Right lobe of liver (tissue), 6 donors: Measurements from ENCODE around the gene RNF11. TPM values are rescaled to one million over a fixed set of nuclear protein-coding genes. Genes with fewer than 3 reads are reported as not detected.

Experiments used
- ATAC-seq, 4 donors: fragments of 200-7000 bp; cut with Tn5 transposase; one replicate each; pipeline ENCODE4 v1.9.1; 2020; ENCODE audit warnings: mild to moderate bottlenecking in 4 of 4, moderate library complexity in 4 of 4
- DNase-seq, 3 donors: peaks; one replicate each; pipeline ENCODE4 v3.0.0-alpha.2; 2020
- H3K27ac ChIP-seq, 3 donors: fragments of 200-600 bp; one replicate each; pipeline ENCODE4 v1.8.0; 2022
- H3K27me3 ChIP-seq, 2 donors: fragments of 200-600 bp; one replicate each; pipeline ENCODE4 v1.8.0; 2022
- H3K36me3 ChIP-seq, 4 donors: fragments of 200-600 bp; sonication (generic) in 1 of 4; one replicate each; pipeline versions ENCODE4 v1.5.1 to v1.8.0; 2017 to 2022; ENCODE audit warnings: control low read depth in 1 of 4
- H3K4me1 ChIP-seq, 4 donors: fragments of 200-600 bp; sonication (generic) in 1 of 4; one replicate each; pipeline versions ENCODE4 v1.5.1 to v1.8.0; 2017 to 2022; ENCODE audit warnings: control low read depth in 1 of 4
- H3K4me3 ChIP-seq, 3 donors: fragments of 200-600 bp; one replicate each; pipeline ENCODE4 v1.8.0; 2022
- H3K9me3 ChIP-seq, 4 donors: fragments of 200-600 bp; sonication (generic) in 1 of 4; one replicate each; pipeline versions ENCODE4 v1.5.1 to v1.8.0; 2017 to 2022; ENCODE audit warnings: control low read depth in 1 of 4
- POLR2A ChIP-seq: fragments of 450-650 bp; IDR thresholded peaks from one replicate; pipeline ENCODE4 v1.6.1; 2017; ENCODE audit warnings: antibody characterized with exemption, mild to moderate bottlenecking
- WGBS: methylation state at CpG from one replicate; pipeline ENCODE4 v1.1.6; 2018; ENCODE audit warnings: low coverage, low lambda C conversion rate; ENCODE audit not compliant: insufficient coverage; ENCODE audit errors: missing lambda C conversion rate; 5-methylcytosine and 5-hydroxymethylcytosine counted together
- intact Hi-C, 2 donors: fragments of 100-400 bp; cut with DNase I; formaldehyde crosslinking; loops; one replicate each; pipeline versions ENCODE4 v1.11.2 to v1.14.1; 2022
- total RNA-seq, 6 experiments: library from RNA; depleted of rRNA in 2 of 6; stranded (reverse); fragments of >200 nt in 2 of 6; fragmentation: NEBNext Ultra II Directional in 3 of 6; extraction: Animal tissue kit (Norgen Biotek cat#: 25700) in 3 of 6; gene quantifications; one replicate each; pipeline versions ENCODE4 v1.1.0 to v1.2.4, GENCODE V29; 2016 to 2023
- TF ChIP-seq, protein P1 (sequence below), 4 donors: fragments of 200-600 bp in 3 of 4; fragments of 450-650 bp in 1 of 4; IDR thresholded peaks; one replicate each; pipeline versions ENCODE4 v1.5.1 to v1.8.0; 2016 to 2022; ENCODE audit warnings: antibody characterized with exemption in 4 of 4, mild to moderate bottlenecking in 2 of 4
- donor health status: DM: no; HTN: yes; CAD: no.
- donor health status: DM: no; HTN: no; CAD: no.
- donor health status: DM: no; HTN: no; CAD: no.
- donor health status: DM: no; HTN: yes; CAD: no.
- donor health status: DM: no; HTN: yes; CAD: no.

Gene RNF11
- total RNA-seq, 6 experiments from 2014 or later = 35.1 to 60.1 (median 50.0) TPM

DNA sequence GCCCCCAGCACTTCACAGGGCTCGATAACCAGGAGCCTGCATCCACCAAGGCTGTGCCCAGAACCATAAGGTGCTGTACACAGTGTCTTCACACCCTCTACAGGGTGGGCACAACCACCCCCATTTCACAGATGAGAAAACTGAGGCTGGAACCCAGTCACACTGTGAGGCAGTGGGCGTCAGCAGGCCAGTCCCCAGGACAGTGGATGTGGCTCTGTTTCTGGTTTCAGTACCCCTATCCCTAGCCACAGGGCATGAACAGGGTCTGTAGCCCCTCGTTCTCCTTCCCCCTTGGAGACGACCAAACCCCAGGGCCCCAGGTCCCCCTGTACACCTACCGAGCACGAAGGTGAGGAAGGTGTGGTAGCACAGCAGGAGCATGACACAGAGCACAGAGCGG, 66.7 kb downstream of the RNF11 start:
- H3K9me3 ChIP-seq = no peaks in the 10 kb centered on the region
- TF ChIP-seq, protein P1, sequence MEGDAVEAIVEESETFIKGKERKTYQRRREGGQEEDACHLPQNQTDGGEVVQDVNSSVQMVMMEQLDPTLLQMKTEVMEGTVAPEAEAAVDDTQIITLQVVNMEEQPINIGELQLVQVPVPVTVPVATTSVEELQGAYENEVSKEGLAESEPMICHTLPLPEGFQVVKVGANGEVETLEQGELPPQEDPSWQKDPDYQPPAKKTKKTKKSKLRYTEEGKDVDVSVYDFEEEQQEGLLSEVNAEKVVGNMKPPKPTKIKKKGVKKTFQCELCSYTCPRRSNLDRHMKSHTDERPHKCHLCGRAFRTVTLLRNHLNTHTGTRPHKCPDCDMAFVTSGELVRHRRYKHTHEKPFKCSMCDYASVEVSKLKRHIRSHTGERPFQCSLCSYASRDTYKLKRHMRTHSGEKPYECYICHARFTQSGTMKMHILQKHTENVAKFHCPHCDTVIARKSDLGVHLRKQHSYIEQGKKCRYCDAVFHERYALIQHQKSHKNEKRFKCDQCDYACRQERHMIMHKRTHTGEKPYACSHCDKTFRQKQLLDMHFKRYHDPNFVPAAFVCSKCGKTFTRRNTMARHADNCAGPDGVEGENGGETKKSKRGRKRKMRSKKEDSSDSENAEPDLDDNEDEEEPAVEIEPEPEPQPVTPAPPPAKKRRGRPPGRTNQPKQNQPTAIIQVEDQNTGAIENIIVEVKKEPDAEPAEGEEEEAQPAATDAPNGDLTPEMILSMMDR (IDR thresholded peaks at IDR 0.05) = no peak
- TF ChIP-seq POLR2A = no peak
- WGBS = 52% methylated on average over 3 of the region's 7 CpGs
- H3K27ac ChIP-seq = no peak overlapping the region
- ATAC-seq (no peak), DNase-seq (no peak)
- peaks cover 0 to 14% (median 4%) of the 10 kb centered on the region in 4 donors for H3K4me1 ChIP-seq
- no peaks in the 10 kb centered on the region for H3K36me3 ChIP-seq
- no peaks in the 10 kb centered on the region for H3K27me3 ChIP-seq
- H3K4me3 ChIP-seq = no peak overlapping the region
- intact Hi-C loops = no loop called here

DNA sequence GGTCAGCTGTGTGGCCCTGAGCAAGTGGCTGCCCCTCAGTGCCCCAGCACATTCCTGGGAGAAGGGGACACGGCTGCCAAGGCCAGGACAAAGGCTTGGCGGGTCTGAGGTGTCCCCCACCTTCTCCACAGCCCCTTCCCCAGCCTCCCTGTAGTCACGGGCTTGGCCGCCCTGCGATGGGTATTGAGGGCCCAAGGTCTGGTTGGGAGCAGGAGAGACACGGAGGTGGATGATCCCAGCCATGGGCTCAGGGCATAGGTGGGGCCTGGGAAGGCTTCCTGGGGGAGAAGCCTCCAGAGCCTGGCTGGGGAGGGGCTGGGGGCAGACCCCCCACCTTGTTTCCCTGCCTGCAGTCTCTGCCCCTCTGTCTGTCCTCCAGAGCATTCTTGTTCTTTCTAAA, 67.2 kb downstream of the RNF11 start:
- Histone ChIP-seq H3K27me3 (no peaks in the 10 kb centered on the region), H3K4me3 (no peak overlapping the region), H3K36me3 (no peaks in the 10 kb centered on the region), H3K9me3 (no peaks in the 10 kb centered on the region), H3K27ac (no peak overlapping the region), H3K4me1 (peaks cover 0 to 14% (median 4%) of the 10 kb centered on the region in 4 donors)
- intact Hi-C loops = no loop called here
- WGBS = 40% methylated on average over 1 of the region's 6 CpGs
- TF ChIP-seq POLR2A = no peak
- TF ChIP-seq, protein P1 (IDR thresholded peaks at IDR 0.05) = no peak
- no peak for DNase-seq
- ATAC-seq = no peak

DNA sequence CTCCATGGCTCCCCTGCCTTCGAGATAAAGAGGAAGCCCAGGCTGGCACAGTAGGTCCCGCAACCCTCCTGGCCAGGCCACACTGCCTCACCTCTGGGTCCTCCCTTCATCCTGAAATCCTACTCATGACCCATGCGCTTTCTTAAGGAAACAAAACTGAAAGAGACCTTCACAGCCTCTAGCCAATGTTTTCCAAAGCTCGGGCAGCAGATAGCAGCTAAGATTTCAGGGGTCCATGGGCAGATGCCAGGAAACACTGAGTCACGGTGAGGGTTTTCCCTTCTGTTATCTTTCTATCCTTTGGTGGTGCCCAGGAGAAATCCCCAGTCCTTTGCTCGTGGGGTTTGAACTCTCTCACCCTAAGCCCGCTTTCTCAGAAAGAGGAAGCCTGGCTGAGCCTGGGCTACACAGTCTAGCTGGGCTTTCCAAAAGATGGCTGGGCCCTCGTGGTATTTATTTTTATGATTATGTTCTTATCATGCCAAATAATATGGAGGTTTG, 67.7 kb downstream of the RNF11 start:
- Histone ChIP-seq H3K27me3 (no peaks in the 10 kb centered on the region), H3K4me3 (no peak overlapping the region), H3K4me1 (peaks cover 0 to 14% (median 4%) of the 10 kb centered on the region in 4 donors), H3K27ac (no peak overlapping the region), H3K36me3 (no peaks in the 10 kb centered on the region), H3K9me3 (no peaks in the 10 kb centered on the region)
- DNase-seq = no peak
- no peak for TF ChIP-seq POLR2A
- TF ChIP-seq, protein P1 (IDR thresholded peaks at IDR 0.05) = no peak
- 38% methylated on average over 6 of the region's 8 CpGs for WGBS
- ATAC-seq = peak in 1 of 4 donors; percentile 13
- intact Hi-C loops = no loop called here

DNA sequence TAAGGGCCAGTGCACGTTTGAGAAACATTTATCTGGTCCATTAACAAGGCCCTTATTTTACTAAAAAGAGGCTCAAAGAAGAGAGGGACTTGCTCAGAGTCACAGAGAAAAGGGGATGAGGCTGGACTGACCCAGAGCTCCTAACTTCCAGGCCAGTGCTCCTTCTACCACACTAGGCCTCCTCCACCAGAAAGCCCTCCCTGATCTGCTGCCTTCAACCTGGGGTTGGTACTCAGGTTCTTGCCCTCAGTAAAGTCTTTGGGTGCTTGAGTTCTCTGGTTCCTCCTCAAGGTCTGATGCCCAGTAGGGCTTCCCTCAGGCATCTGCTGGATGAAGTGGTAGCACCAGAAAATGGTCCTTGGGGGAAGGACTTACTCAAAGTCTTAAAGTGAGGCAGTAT, 68.3 kb downstream of the RNF11 start:
- intact Hi-C loops = no loop called here
- peaks cover 0 to 14% (median 4%) of the 10 kb centered on the region in 4 donors for H3K4me1 ChIP-seq
- DNase-seq = no peak
- no peaks in the 10 kb centered on the region for H3K27me3 ChIP-seq
- TF ChIP-seq POLR2A = no peak
- TF ChIP-seq, protein P1 (IDR thresholded peaks at IDR 0.05) = no peak
- H3K27ac ChIP-seq = no peak overlapping the region
- whole genome bisulfite sequencing = 28% methylated on average over 1 of the region's 1 CpG
- no peak overlapping the region for H3K4me3 ChIP-seq
- no peak for ATAC-seq
- H3K9me3 ChIP-seq = no peaks in the 10 kb centered on the region
- H3K36me3 ChIP-seq = no peaks in the 10 kb centered on the region
